GM12878 (cell line): ENCODE measurements around the gene ANO10. TPM values are rescaled to one million over a fixed set of nuclear protein-coding genes. Genes with fewer than 3 reads are reported as not detected.
A peak's percentile ranks its signal among the peaks of the same experiment; 100 is the strongest.

Experiments
- BACH1 ChIP-seq: fragments of 450-650 bp; IDR thresholded peaks from 2 replicates; pipeline ENCODE4 v1.6.1; 2017; ENCODE audit warnings: mild to moderate bottlenecking, borderline replicate concordance
- ESRRA ChIP-seq: IDR thresholded peaks from 2 replicates; pipeline ENCODE4 v1.6.1; 2012; ENCODE audit warnings: mild to moderate bottlenecking, low read length, improper control_type of control experiment
- EZH2 ChIP-seq: IDR thresholded peaks from 2 replicates; pipeline ENCODE4 v1.6.1; 2012; ENCODE audit warnings: low read depth, mild to moderate bottlenecking, control low read depth, inconsistent platforms, low read length, borderline replicate concordance; ENCODE audit not compliant: control insufficient read depth
- MEF2B ChIP-seq: fragments of 450-650 bp; IDR thresholded peaks from 2 replicates; pipeline ENCODE4 v1.6.1; 2018; ENCODE audit warnings: mild to moderate bottlenecking, moderate library complexity; ENCODE audit not compliant: partially characterized antibody, poor library complexity, severe bottlenecking
- MXI1 ChIP-seq: fragments of 150-350 bp; IDR thresholded peaks from 2 replicates; pipeline ENCODE4 v1.6.1; 2011; ENCODE audit warnings: low read depth, mild to moderate bottlenecking, inconsistent platforms, low read length, improper control_type of control experiment
- SIX5 ChIP-seq: IDR thresholded peaks from 2 replicates; pipeline ENCODE4 v1.6.1; 2011; ENCODE audit warnings: mild to moderate bottlenecking, low read depth, low read length, moderate library complexity; ENCODE audit not compliant: severe bottlenecking
- SP1 ChIP-seq: IDR thresholded peaks from one replicate; pipeline ENCODE4 v1.6.1; 2011; ENCODE audit warnings: low read depth, low read length
- ZNF622 ChIP-seq: fragments of 450-650 bp; IDR thresholded peaks from 2 replicates; pipeline ENCODE4 v1.6.1; 2017; ENCODE audit warnings: mild to moderate bottlenecking, inconsistent platforms
- polyA plus RNA-seq, 11 experiments: library from polyadenylated mRNA; depleted of rRNA in 4 of 11; unstranded in 6 of 11; stranded (reverse) in 5 of 11; fragments of >200 nt; fragmentation: Nextera tagmentation in 4 of 11; fragmentation: Illumina TruSeq in 1 of 11; extraction: Ambion mirVana in 4 of 11; extraction: Trizol in 1 of 11; gene quantifications; 1 replicate in 1 of 11; 2 replicates in 10 of 11; pipeline versions ENCODE4 v1.2.1 to v1.2.3, GENCODE V29; 2011 to 2016; ENCODE audit warnings: inconsistent platforms in 2 of 11, missing spikeins in 2 of 11, low read depth in 1 of 11
- total RNA-seq, 4 experiments: library from RNA; depleted of rRNA in 3 of 4; stranded (reverse); fragments of >200 nt in 3 of 4; fragmentation: Illumina TruSeq in 1 of 4; extraction: Trizol in 1 of 4; gene quantifications; 2 replicates each; pipeline versions ENCODE4 v1.2.1 to v1.2.3, GENCODE V29; 2013 to 2021
- TF ChIP-seq, protein P1 (sequence below): IDR thresholded peaks from 2 replicates; pipeline ENCODE4 v1.6.1; 2012; ENCODE audit warnings: low read depth, low read length, improper control_type of control experiment
- TF ChIP-seq, protein P2 (sequence below): IDR thresholded peaks from 2 replicates; pipeline ENCODE4 v1.6.1; 2011; ENCODE audit warnings: low read depth, low read length, improper control_type of control experiment, borderline replicate concordance
- TF ChIP-seq, protein P3 (sequence below): fragments of 450-650 bp; IDR thresholded peaks from 2 replicates; pipeline ENCODE4 v1.6.1; 2016; ENCODE audit warnings: mild to moderate bottlenecking
- TF ChIP-seq, protein P4 (sequence below): IDR thresholded peaks from 2 replicates; pipeline ENCODE4 v1.6.1; 2012; ENCODE audit warnings: mild to moderate bottlenecking, low read depth, low read length
- TF ChIP-seq, protein P5 (sequence below), 3 experiments: IDR thresholded peaks in 2 of 3; conservative IDR thresholded peaks in 1 of 3; 2 replicates each; pipeline ENCODE4 v1.5.1; 2011; ENCODE audit warnings: low read depth in 3 of 3, low read length in 3 of 3, mild to moderate bottlenecking in 3 of 3, control low read depth in 2 of 3, moderate library complexity in 2 of 3, inconsistent platforms in 1 of 3, mixed read lengths in 1 of 3; ENCODE audit not compliant: control insufficient read depth in 2 of 3, insufficient read depth in 1 of 3; ENCODE audit errors: extremely low read depth in 1 of 3
- TF ChIP-seq, protein P6 (sequence below): fragments of 450-650 bp; IDR thresholded peaks from 2 replicates; pipeline ENCODE4 v1.6.1; 2017; ENCODE audit warnings: antibody characterized with exemption, mild to moderate bottlenecking, moderate library complexity

ANO10 gene
- total and polyA plus RNA-seq, 10 of the 15 experiments (the other 5 are each of a cell fraction or from before 2014, with no cell fraction given): 0.29 to 21.9 (median 1.6) TPM

DNA sequence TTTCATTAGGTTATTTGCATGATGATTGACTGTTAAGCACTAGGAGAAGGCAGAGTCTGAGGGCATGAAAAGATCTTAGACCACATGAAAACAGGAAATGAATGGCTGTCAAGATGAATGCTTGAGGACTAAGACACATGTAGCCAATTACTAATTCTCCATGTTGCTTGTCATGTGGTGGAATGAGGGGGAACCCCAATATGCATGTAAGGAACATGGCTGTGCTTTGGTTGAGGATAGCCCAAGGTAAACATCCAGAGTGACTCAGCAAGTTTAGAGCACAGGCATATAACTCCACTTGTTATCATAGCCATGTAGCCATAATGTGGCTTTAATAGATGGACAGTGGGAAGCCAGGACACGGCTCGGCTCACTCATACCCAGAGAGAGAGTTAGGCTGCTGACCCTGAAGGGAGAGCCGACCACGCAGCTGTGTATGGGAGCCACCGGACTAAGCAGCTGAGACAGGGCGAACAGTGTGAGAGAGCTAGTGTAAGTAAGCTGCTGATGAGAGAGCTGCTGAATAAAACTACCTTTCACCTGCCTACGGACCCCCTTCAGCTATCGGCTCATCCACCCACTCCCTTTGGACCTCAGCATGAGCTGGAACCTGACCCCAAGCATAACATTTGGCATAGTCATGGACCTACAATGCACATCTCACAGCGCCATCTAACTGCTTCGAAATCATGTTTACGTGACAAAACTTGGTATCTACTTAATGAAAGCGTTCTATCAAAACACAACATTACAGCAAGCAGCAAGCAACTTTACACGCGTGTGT is 37.6 kb downstream of the ANO10 start (continued):
- TF ChIP-seq ESRRA (no peak), BACH1 (peak; percentile 73; the same call in 1 of the 2 replicates), SP1 (no peak), MXI1 (no peak), SIX5 (no peak), MEF2B (no peak), ZNF622 (no peak), EZH2 (no peak)
- TF ChIP-seq, protein P1, sequence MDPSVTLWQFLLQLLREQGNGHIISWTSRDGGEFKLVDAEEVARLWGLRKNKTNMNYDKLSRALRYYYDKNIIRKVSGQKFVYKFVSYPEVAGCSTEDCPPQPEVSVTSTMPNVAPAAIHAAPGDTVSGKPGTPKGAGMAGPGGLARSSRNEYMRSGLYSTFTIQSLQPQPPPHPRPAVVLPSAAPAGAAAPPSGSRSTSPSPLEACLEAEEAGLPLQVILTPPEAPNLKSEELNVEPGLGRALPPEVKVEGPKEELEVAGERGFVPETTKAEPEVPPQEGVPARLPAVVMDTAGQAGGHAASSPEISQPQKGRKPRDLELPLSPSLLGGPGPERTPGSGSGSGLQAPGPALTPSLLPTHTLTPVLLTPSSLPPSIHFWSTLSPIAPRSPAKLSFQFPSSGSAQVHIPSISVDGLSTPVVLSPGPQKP: no peak
- TF ChIP-seq, protein P2, sequence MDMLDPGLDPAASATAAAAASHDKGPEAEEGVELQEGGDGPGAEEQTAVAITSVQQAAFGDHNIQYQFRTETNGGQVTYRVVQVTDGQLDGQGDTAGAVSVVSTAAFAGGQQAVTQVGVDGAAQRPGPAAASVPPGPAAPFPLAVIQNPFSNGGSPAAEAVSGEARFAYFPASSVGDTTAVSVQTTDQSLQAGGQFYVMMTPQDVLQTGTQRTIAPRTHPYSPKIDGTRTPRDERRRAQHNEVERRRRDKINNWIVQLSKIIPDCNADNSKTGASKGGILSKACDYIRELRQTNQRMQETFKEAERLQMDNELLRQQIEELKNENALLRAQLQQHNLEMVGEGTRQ: no peak
- TF ChIP-seq, protein P3, sequence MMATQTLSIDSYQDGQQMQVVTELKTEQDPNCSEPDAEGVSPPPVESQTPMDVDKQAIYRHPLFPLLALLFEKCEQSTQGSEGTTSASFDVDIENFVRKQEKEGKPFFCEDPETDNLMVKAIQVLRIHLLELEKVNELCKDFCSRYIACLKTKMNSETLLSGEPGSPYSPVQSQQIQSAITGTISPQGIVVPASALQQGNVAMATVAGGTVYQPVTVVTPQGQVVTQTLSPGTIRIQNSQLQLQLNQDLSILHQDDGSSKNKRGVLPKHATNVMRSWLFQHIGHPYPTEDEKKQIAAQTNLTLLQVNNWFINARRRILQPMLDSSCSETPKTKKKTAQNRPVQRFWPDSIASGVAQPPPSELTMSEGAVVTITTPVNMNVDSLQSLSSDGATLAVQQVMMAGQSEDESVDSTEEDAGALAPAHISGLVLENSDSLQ: peak; percentile 68; the same call in 1 of the 2 replicates
- TF ChIP-seq, protein P4, sequence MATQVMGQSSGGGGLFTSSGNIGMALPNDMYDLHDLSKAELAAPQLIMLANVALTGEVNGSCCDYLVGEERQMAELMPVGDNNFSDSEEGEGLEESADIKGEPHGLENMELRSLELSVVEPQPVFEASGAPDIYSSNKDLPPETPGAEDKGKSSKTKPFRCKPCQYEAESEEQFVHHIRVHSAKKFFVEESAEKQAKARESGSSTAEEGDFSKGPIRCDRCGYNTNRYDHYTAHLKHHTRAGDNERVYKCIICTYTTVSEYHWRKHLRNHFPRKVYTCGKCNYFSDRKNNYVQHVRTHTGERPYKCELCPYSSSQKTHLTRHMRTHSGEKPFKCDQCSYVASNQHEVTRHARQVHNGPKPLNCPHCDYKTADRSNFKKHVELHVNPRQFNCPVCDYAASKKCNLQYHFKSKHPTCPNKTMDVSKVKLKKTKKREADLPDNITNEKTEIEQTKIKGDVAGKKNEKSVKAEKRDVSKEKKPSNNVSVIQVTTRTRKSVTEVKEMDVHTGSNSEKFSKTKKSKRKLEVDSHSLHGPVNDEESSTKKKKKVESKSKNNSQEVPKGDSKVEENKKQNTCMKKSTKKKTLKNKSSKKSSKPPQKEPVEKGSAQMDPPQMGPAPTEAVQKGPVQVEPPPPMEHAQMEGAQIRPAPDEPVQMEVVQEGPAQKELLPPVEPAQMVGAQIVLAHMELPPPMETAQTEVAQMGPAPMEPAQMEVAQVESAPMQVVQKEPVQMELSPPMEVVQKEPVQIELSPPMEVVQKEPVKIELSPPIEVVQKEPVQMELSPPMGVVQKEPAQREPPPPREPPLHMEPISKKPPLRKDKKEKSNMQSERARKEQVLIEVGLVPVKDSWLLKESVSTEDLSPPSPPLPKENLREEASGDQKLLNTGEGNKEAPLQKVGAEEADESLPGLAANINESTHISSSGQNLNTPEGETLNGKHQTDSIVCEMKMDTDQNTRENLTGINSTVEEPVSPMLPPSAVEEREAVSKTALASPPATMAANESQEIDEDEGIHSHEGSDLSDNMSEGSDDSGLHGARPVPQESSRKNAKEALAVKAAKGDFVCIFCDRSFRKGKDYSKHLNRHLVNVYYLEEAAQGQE: no peak
- TF ChIP-seq, protein P5, sequence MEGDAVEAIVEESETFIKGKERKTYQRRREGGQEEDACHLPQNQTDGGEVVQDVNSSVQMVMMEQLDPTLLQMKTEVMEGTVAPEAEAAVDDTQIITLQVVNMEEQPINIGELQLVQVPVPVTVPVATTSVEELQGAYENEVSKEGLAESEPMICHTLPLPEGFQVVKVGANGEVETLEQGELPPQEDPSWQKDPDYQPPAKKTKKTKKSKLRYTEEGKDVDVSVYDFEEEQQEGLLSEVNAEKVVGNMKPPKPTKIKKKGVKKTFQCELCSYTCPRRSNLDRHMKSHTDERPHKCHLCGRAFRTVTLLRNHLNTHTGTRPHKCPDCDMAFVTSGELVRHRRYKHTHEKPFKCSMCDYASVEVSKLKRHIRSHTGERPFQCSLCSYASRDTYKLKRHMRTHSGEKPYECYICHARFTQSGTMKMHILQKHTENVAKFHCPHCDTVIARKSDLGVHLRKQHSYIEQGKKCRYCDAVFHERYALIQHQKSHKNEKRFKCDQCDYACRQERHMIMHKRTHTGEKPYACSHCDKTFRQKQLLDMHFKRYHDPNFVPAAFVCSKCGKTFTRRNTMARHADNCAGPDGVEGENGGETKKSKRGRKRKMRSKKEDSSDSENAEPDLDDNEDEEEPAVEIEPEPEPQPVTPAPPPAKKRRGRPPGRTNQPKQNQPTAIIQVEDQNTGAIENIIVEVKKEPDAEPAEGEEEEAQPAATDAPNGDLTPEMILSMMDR (IDR thresholded peaks at IDR 0.05 in 2 of 3, conservative IDR thresholded peaks at IDR 0.05 in 1 of 3; ENCODE audit: control insufficient read depth in 2 of 3, extremely low read depth in 1 of 3, insufficient read depth in 1 of 3, low read depth in 3 of 3, low read length in 3 of 3): no peak
- TF ChIP-seq, protein P6, sequence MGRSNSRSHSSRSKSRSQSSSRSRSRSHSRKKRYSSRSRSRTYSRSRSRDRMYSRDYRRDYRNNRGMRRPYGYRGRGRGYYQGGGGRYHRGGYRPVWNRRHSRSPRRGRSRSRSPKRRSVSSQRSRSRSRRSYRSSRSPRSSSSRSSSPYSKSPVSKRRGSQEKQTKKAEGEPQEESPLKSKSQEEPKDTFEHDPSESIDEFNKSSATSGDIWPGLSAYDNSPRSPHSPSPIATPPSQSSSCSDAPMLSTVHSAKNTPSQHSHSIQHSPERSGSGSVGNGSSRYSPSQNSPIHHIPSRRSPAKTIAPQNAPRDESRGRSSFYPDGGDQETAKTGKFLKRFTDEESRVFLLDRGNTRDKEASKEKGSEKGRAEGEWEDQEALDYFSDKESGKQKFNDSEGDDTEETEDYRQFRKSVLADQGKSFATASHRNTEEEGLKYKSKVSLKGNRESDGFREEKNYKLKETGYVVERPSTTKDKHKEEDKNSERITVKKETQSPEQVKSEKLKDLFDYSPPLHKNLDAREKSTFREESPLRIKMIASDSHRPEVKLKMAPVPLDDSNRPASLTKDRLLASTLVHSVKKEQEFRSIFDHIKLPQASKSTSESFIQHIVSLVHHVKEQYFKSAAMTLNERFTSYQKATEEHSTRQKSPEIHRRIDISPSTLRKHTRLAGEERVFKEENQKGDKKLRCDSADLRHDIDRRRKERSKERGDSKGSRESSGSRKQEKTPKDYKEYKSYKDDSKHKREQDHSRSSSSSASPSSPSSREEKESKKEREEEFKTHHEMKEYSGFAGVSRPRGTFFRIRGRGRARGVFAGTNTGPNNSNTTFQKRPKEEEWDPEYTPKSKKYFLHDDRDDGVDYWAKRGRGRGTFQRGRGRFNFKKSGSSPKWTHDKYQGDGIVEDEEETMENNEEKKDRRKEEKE: no peak
